ENCODE measurements around the gene KCNMA1.

Gene KCNMA1

GRCh38 chr10:77293773-77294172 lies 343.8 kb downstream of the KCNMA1 start:
- no peaks in the 10 kb centered on the region for H3K27me3 ChIP-seq (ENCODE audit: control insufficient read depth, insufficient read depth, low read length)
- no peak overlapping the region for H3K9ac ChIP-seq (ENCODE audit: low read depth, low read length)

GRCh38 chr10:77293347-77293746 lies 344.3 kb downstream of the KCNMA1 start:
- no peak overlapping the region for H3K9ac ChIP-seq (ENCODE audit: low read depth, low read length)
- peaks cover 3% of the 10 kb centered on the region for H3K4me1 ChIP-seq (ENCODE audit: control insufficient read depth, insufficient read depth, low read length)
- H3K4me3 ChIP-seq (ENCODE audit: low read depth, low read length): no peak overlapping the region
- H3K36me3 ChIP-seq (ENCODE audit: control insufficient read depth, insufficient read depth, low read length): no peaks in the 10 kb centered on the region
- H3K27me3 ChIP-seq (ENCODE audit: control insufficient read depth, insufficient read depth, low read length): no peaks in the 10 kb centered on the region
- H3K9me3 ChIP-seq (ENCODE audit: control insufficient read depth, insufficient read depth, low read length): no peaks in the 10 kb centered on the region

More at GRCh38 chr10:77293773-77294172, 343.8 kb downstream of the KCNMA1 start:
- no peak overlapping the region for H3K4me3 ChIP-seq (ENCODE audit: low read depth, low read length)
- peaks cover 2% of the 10 kb centered on the region for H3K4me1 ChIP-seq (ENCODE audit: control insufficient read depth, insufficient read depth, low read length)
- no peaks in the 10 kb centered on the region for H3K9me3 ChIP-seq (ENCODE audit: control insufficient read depth, insufficient read depth, low read length)
- H3K36me3 ChIP-seq (ENCODE audit: control insufficient read depth, insufficient read depth, low read length): no peaks in the 10 kb centered on the region

- H3K4me1 ChIP-seq (ENCODE audit: control insufficient read depth, insufficient read depth, low read length): peaks cover 3% of the 10 kb centered on the region
- H3K27me3 ChIP-seq (ENCODE audit: control insufficient read depth, insufficient read depth, low read length): peaks cover 3% of the 10 kb centered on the region
- no peaks in the 10 kb centered on the region for H3K36me3 ChIP-seq (ENCODE audit: control insufficient read depth, insufficient read depth, low read length)
- H3K9ac ChIP-seq (ENCODE audit: low read depth, low read length): no peak overlapping the region
- no peaks in the 10 kb centered on the region for H3K9me3 ChIP-seq (ENCODE audit: control insufficient read depth, insufficient read depth, low read length)
- no peak overlapping the region for H3K4me3 ChIP-seq (ENCODE audit: low read depth, low read length)
Measured at GRCh38 chr10:77291596-77292505, 345.8 kb downstream of the KCNMA1 start.

GRCh38 chr10:77290528-77291155 lies 347.0 kb downstream of the KCNMA1 start:
- Histone ChIP-seq H3K9ac (ENCODE audit: low read depth, low read length) (no peak overlapping the region), H3K36me3 (ENCODE audit: control insufficient read depth, insufficient read depth, low read length) (no peaks in the 10 kb centered on the region), H3K9me3 (ENCODE audit: control insufficient read depth, insufficient read depth, low read length) (no peaks in the 10 kb centered on the region), H3K27me3 (ENCODE audit: control insufficient read depth, insufficient read depth, low read length) (peaks cover 3% of the 10 kb centered on the region), H3K4me3 (ENCODE audit: low read depth, low read length) (no peak overlapping the region), H3K4me1 (ENCODE audit: control insufficient read depth, insufficient read depth, low read length) (peaks cover 6% of the 10 kb centered on the region)

GRCh38 chr10:77289790-77290189 lies 347.8 kb downstream of the KCNMA1 start:
- Histone ChIP-seq H3K36me3 (ENCODE audit: control insufficient read depth, insufficient read depth, low read length) (no peaks in the 10 kb centered on the region), H3K27me3 (ENCODE audit: control insufficient read depth, insufficient read depth, low read length) (peaks cover 3% of the 10 kb centered on the region), H3K9me3 (ENCODE audit: control insufficient read depth, insufficient read depth, low read length) (no peaks in the 10 kb centered on the region), H3K4me3 (ENCODE audit: low read depth, low read length) (no peak overlapping the region), H3K4me1 (ENCODE audit: control insufficient read depth, insufficient read depth, low read length) (peaks cover 6% of the 10 kb centered on the region), H3K9ac (ENCODE audit: low read depth, low read length) (no peak overlapping the region)

GRCh38 chr10:77289027-77289501 lies 348.5 kb downstream of the KCNMA1 start:
- Histone ChIP-seq H3K9me3 (ENCODE audit: control insufficient read depth, insufficient read depth, low read length) (no peaks in the 10 kb centered on the region), H3K27me3 (ENCODE audit: control insufficient read depth, insufficient read depth, low read length) (peaks cover 3% of the 10 kb centered on the region), H3K4me3 (ENCODE audit: low read depth, low read length) (no peak overlapping the region)

GRCh38 chr10:77287647-77288120 lies 349.9 kb downstream of the KCNMA1 start:
- H3K9me3 ChIP-seq (ENCODE audit: control insufficient read depth, insufficient read depth, low read length): no peaks in the 10 kb centered on the region
- peaks cover 3% of the 10 kb centered on the region for H3K27me3 ChIP-seq (ENCODE audit: control insufficient read depth, insufficient read depth, low read length)
- no peak overlapping the region for H3K9ac ChIP-seq (ENCODE audit: low read depth, low read length)
- no peaks in the 10 kb centered on the region for H3K36me3 ChIP-seq (ENCODE audit: control insufficient read depth, insufficient read depth, low read length)
- no peak overlapping the region for H3K4me3 ChIP-seq (ENCODE audit: low read depth, low read length)
- H3K4me1 ChIP-seq (ENCODE audit: control insufficient read depth, insufficient read depth, low read length): peaks cover 6% of the 10 kb centered on the region

More at GRCh38 chr10:77289027-77289501, 348.5 kb downstream of the KCNMA1 start:
- no peaks in the 10 kb centered on the region for H3K36me3 ChIP-seq (ENCODE audit: control insufficient read depth, insufficient read depth, low read length)
- H3K4me1 ChIP-seq (ENCODE audit: control insufficient read depth, insufficient read depth, low read length): peaks cover 6% of the 10 kb centered on the region
- H3K9ac ChIP-seq (ENCODE audit: low read depth, low read length): no peak overlapping the region

- Histone ChIP-seq H3K36me3 (ENCODE audit: control insufficient read depth, insufficient read depth, low read length) (no peaks in the 10 kb centered on the region), H3K4me3 (ENCODE audit: low read depth, low read length) (no peak overlapping the region), H3K9me3 (ENCODE audit: control insufficient read depth, insufficient read depth, low read length) (no peaks in the 10 kb centered on the region), H3K9ac (ENCODE audit: low read depth, low read length) (no peak overlapping the region), H3K4me1 (ENCODE audit: control insufficient read depth, insufficient read depth, low read length) (peaks cover 6% of the 10 kb centered on the region), H3K27me3 (ENCODE audit: control insufficient read depth, insufficient read depth, low read length) (peaks cover 3% of the 10 kb centered on the region)
Measured at GRCh38 chr10:77286531-77287508, 350.8 kb downstream of the KCNMA1 start.

GRCh38 chr10:77285529-77286182 lies 352.0 kb downstream of the KCNMA1 start:
- no peaks in the 10 kb centered on the region for H3K36me3 ChIP-seq (ENCODE audit: control insufficient read depth, insufficient read depth, low read length)
- peaks cover 6% of the 10 kb centered on the region for H3K4me1 ChIP-seq (ENCODE audit: control insufficient read depth, insufficient read depth, low read length)
- peaks cover 3% of the 10 kb centered on the region for H3K27me3 ChIP-seq (ENCODE audit: control insufficient read depth, insufficient read depth, low read length)
- no peak overlapping the region for H3K4me3 ChIP-seq (ENCODE audit: low read depth, low read length)
- H3K9ac ChIP-seq (ENCODE audit: low read depth, low read length): no peak overlapping the region
- no peaks in the 10 kb centered on the region for H3K9me3 ChIP-seq (ENCODE audit: control insufficient read depth, insufficient read depth, low read length)

- Histone ChIP-seq H3K9ac (ENCODE audit: low read depth, low read length) (no peak overlapping the region), H3K4me1 (ENCODE audit: control insufficient read depth, insufficient read depth, low read length) (peaks cover 6% of the 10 kb centered on the region), H3K9me3 (ENCODE audit: control insufficient read depth, insufficient read depth, low read length) (no peaks in the 10 kb centered on the region), H3K4me3 (ENCODE audit: low read depth, low read length) (no peak overlapping the region), H3K36me3 (ENCODE audit: control insufficient read depth, insufficient read depth, low read length) (no peaks in the 10 kb centered on the region), H3K27me3 (ENCODE audit: control insufficient read depth, insufficient read depth, low read length) (peaks cover 3% of the 10 kb centered on the region)
Measured at GRCh38 chr10:77284797-77285196, 352.8 kb downstream of the KCNMA1 start.
